GM21390 (cell line): Measurements from ENCODE around the gene LIME1.
"Not testable (repeated sequence)": the region's sequence is repeated elsewhere in the genome, so short reads cannot be mapped to it uniquely, and the experiment has no call there.

Experiments
- ATAC-seq: cut with Tn5 transposase; IDR thresholded peaks from one replicate; pipeline ENCODE4 v1.9.1; 2021; ENCODE audit not compliant: unreplicated experiment

The LIME1 gene

GRCh38 chr20:63769891-63770474, 33.5 kb downstream of the LIME1 start:
- no peak for ATAC-seq

GRCh38 chr20:63771046-63771707, 34.7 kb downstream of the LIME1 start:
- ATAC-seq: no peak

- no peak for ATAC-seq
Observed at GRCh38 chr20:63772781-63773518, 36.5 kb downstream of the LIME1 start.

- ATAC-seq: no peak
Observed at GRCh38 chr20:63773571-63774241, 37.2 kb downstream of the LIME1 start.

- ATAC-seq: no peak
Observed at GRCh38 chr20:63774306-63774705, 37.8 kb downstream of the LIME1 start.

- no peak for ATAC-seq
Observed at GRCh38 chr20:63775096-63775978, 38.9 kb downstream of the LIME1 start.

- not testable (repeated sequence) for ATAC-seq
Observed at GRCh38 chr20:63776875-63777274, 40.4 kb downstream of the LIME1 start.

- ATAC-seq: no peak
Observed at GRCh38 chr20:63777614-63778013, 41.1 kb downstream of the LIME1 start.

- ATAC-seq: no peak
Observed at GRCh38 chr20:63778034-63778752, 41.7 kb downstream of the LIME1 start.

GRCh38 chr20:63778857-63779256, 42.4 kb downstream of the LIME1 start:
- no peak for ATAC-seq

GRCh38 chr20:63781181-63781580, 44.7 kb downstream of the LIME1 start:
- no peak for ATAC-seq

GRCh38 chr20:63782051-63782471, 45.6 kb downstream of the LIME1 start:
- no peak for ATAC-seq

GRCh38 chr20:63782521-63782971, 46.1 kb downstream of the LIME1 start:
- ATAC-seq: no peak

GRCh38 chr20:63783970-63784369, 47.5 kb downstream of the LIME1 start:
- ATAC-seq: no peak

GRCh38 chr20:63785691-63786131, 49.2 kb downstream of the LIME1 start:
- ATAC-seq: no peak

- no peak for ATAC-seq
Observed at GRCh38 chr20:63787302-63787701, 50.8 kb downstream of the LIME1 start.

GRCh38 chr20:63787749-63788148, 51.3 kb downstream of the LIME1 start:
- ATAC-seq: no peak
